ENCODE results near the gene EXOC3L1. TPM values are rescaled to one million over a fixed set of nuclear protein-coding genes. Genes with fewer than 3 reads are reported as not detected.

EXOC3L1 gene
- total and polyA plus RNA-seq, 4 donors, result 9.7 to 16.5 (median 12.0) TPM

- H3K4me1 ChIP-seq (ENCODE audit: control insufficient read depth in 5 of 5, insufficient read depth in 5 of 5, low read length in 5 of 5), result peaks cover 0 to 40% (median 9%) of the 10 kb centered on the region in 5 donors
- TF ChIP-seq CTCF (IDR thresholded peaks at IDR 0.05; ENCODE audit: control extremely low read depth, extremely low read depth), result no peak
- peaks cover 0 to 5% (median 0%) of the 10 kb centered on the region in 4 donors for H3K36me3 ChIP-seq (ENCODE audit: control insufficient read depth in 4 of 4, insufficient read depth in 4 of 4, low read length in 4 of 4)
- H3K27me3 ChIP-seq (ENCODE audit: control insufficient read depth in 3 of 3, insufficient read depth in 3 of 3, low read length in 2 of 3), result peaks cover 0 to 83% (median 62%) of the 10 kb centered on the region in 3 donors
- whole genome bisulfite sequencing, 2 donors, result 1 to 2% methylated on average over 32 to 34 of the region's 34 CpGs
- H3K27ac ChIP-seq (ENCODE audit: low read depth in 1 of 2, low read length in 1 of 2), result no peak overlapping the region
- no peak overlapping the region for H3K4me3 ChIP-seq
- DNase-seq (no peak), ATAC-seq (ENCODE audit: insufficient read depth, low FRiP score) (no peak)
- no peak overlapping the region for H3K9ac ChIP-seq (ENCODE audit: insufficient read depth in 1 of 2, low read length in 2 of 2)
- H3K9me3 ChIP-seq (ENCODE audit: control insufficient read depth in 4 of 4, insufficient read depth in 3 of 4, low read length in 3 of 4), result peaks cover 0 to 2% (median 0%) of the 10 kb centered on the region in 4 donors
These were observed 25.9 kb downstream of the EXOC3L1 start for GRCh38 chr16:67163999-67164558.

- no peak overlapping the region for H3K27ac ChIP-seq (ENCODE audit: low read depth in 1 of 2, low read length in 1 of 2)
- TF ChIP-seq CTCF (IDR thresholded peaks at IDR 0.05; ENCODE audit: control extremely low read depth, extremely low read depth), result no peak
- peaks cover 0 to 42% (median 12%) of the 10 kb centered on the region in 5 donors for H3K4me1 ChIP-seq (ENCODE audit: control insufficient read depth in 5 of 5, insufficient read depth in 5 of 5, low read length in 5 of 5)
These were observed 26.6 kb downstream of the EXOC3L1 start for GRCh38 chr16:67163164-67163998.

GRCh38 chr16:67162506-67163163 lies 27.3 kb downstream of the EXOC3L1 start:
- H3K4me3 ChIP-seq, result no peak overlapping the region
- H3K27ac ChIP-seq (ENCODE audit: low read depth in 1 of 2, low read length in 1 of 2), result no peak overlapping the region
- no peak for TF ChIP-seq CTCF (IDR thresholded peaks at IDR 0.05; ENCODE audit: control extremely low read depth, extremely low read depth)
- DNase-seq (no peak), ATAC-seq (ENCODE audit: insufficient read depth, low FRiP score) (no peak)
- peaks cover 0 to 2% (median 0%) of the 10 kb centered on the region in 4 donors for H3K9me3 ChIP-seq (ENCODE audit: control insufficient read depth in 4 of 4, insufficient read depth in 3 of 4, low read length in 3 of 4)
- whole genome bisulfite sequencing, 2 donors, result 11 to 31% methylated on average over 44 of the region's 44 CpGs
- no peak overlapping the region for H3K9ac ChIP-seq (ENCODE audit: insufficient read depth in 1 of 2, low read length in 2 of 2)
- peaks cover 0 to 78% (median 67%) of the 10 kb centered on the region in 3 donors for H3K27me3 ChIP-seq (ENCODE audit: control insufficient read depth in 3 of 3, insufficient read depth in 3 of 3, low read length in 2 of 3)
- peaks cover 0 to 5% (median 0%) of the 10 kb centered on the region in 4 donors for H3K36me3 ChIP-seq (ENCODE audit: control insufficient read depth in 4 of 4, insufficient read depth in 4 of 4, low read length in 4 of 4)
- H3K4me1 ChIP-seq (ENCODE audit: control insufficient read depth in 5 of 5, insufficient read depth in 5 of 5, low read length in 5 of 5), result peaks cover 0 to 42% (median 12%) of the 10 kb centered on the region in 5 donors

More at GRCh38 chr16:67163164-67163998, 26.6 kb downstream of the EXOC3L1 start:
- Histone ChIP-seq H3K9me3 (ENCODE audit: control insufficient read depth in 4 of 4, insufficient read depth in 3 of 4, low read length in 3 of 4) (peaks cover 0 to 2% (median 0%) of the 10 kb centered on the region in 4 donors), H3K27me3 (ENCODE audit: control insufficient read depth in 3 of 3, insufficient read depth in 3 of 3, low read length in 2 of 3) (peaks cover 0 to 81% (median 68%) of the 10 kb centered on the region in 3 donors), H3K4me3 (no peak overlapping the region), H3K36me3 (ENCODE audit: control insufficient read depth in 4 of 4, insufficient read depth in 4 of 4, low read length in 4 of 4) (peaks cover 0 to 5% (median 0%) of the 10 kb centered on the region in 4 donors), H3K9ac (ENCODE audit: insufficient read depth in 1 of 2, low read length in 2 of 2) (no peak overlapping the region)
- ATAC-seq (ENCODE audit: insufficient read depth, low FRiP score), result no peak
- WGBS, 2 donors, result 1 to 14% methylated on average over 90 to 99 of the region's 99 CpGs
- peak in 2 of 3 donors; percentile 45 to 50 for DNase-seq

Measured in lung (tissue), 12 donors.